ENCODE measurements around the gene MARCHF3.

GRCh38 chr5:126909856-126910255 is 120.5 kb downstream of the MARCHF3 start:
- TF ChIP-seq CTCF (IDR thresholded peaks at IDR 0.05; ENCODE audit: low read depth, low read length) (no peak), POLR2A (IDR thresholded peaks at IDR 0.05; ENCODE audit: extremely low read depth, insufficient read length) (no peak), MYC (IDR thresholded peaks at IDR 0.05; ENCODE audit: low read depth, low read length) (no peak)
- TF ChIP-seq, protein P1, sequence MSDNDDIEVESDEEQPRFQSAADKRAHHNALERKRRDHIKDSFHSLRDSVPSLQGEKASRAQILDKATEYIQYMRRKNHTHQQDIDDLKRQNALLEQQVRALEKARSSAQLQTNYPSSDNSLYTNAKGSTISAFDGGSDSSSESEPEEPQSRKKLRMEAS (IDR thresholded peaks at IDR 0.05; ENCODE audit: low read depth, low read length): no peak

Data from NB4 (cell line).